HG03045 (cell line): ENCODE data around the gene CCNG2.
"Not testable (repeated sequence)": the region's sequence is repeated elsewhere in the genome, so short reads cannot be mapped to it uniquely, and the experiment has no call there.

Source experiments
- ATAC-seq: cut with Tn5 transposase; IDR thresholded peaks from one replicate; pipeline ENCODE4 v1.9.1; 2021; ENCODE audit warnings: mild to moderate bottlenecking, moderate library complexity; ENCODE audit not compliant: unreplicated experiment

Gene CCNG2

GRCh38 chr4:77156912-77157858, at the start of gene CCNG2:
CCNG2 (plus strand) TSS chr4:77157207; CDS start chr4:77158533, 1,326 bp downstream.
- ATAC-seq = peak; percentile 25

- no peak for ATAC-seq
Observed at GRCh38 chr4:77110730-77111129, 46.3 kb upstream of the CCNG2 start.

GRCh38 chr4:77113069-77113468, 43.9 kb upstream of the CCNG2 start:
- ATAC-seq = no peak

GRCh38 chr4:77117721-77118120, 39.3 kb upstream of the CCNG2 start:
- no peak for ATAC-seq

- ATAC-seq = no peak
Observed at GRCh38 chr4:77120886-77121508, 36.0 kb upstream of the CCNG2 start.

GRCh38 chr4:77121736-77122240, 35.2 kb upstream of the CCNG2 start:
- no peak for ATAC-seq

- ATAC-seq = no peak
Observed at GRCh38 chr4:77122656-77123055, 34.4 kb upstream of the CCNG2 start.

- no peak for ATAC-seq
Observed at GRCh38 chr4:77123411-77123810, 33.6 kb upstream of the CCNG2 start.

- ATAC-seq = no peak
Observed at GRCh38 chr4:77124576-77124975, 32.4 kb upstream of the CCNG2 start.

GRCh38 chr4:77125961-77126360, 31.0 kb upstream of the CCNG2 start:
- no peak for ATAC-seq

- peak; percentile 61 for ATAC-seq
Observed at GRCh38 chr4:77126809-77127208, 30.2 kb upstream of the CCNG2 start.

GRCh38 chr4:77127215-77127614, 29.8 kb upstream of the CCNG2 start:
- peak; percentile 42 for ATAC-seq

GRCh38 chr4:77127837-77128621, 29.0 kb upstream of the CCNG2 start:
- ATAC-seq = no peak

GRCh38 chr4:77132652-77133312, 24.2 kb upstream of the CCNG2 start:
- ATAC-seq = no peak

- ATAC-seq = not testable (repeated sequence)
Observed at GRCh38 chr4:77137448-77137847, 19.6 kb upstream of the CCNG2 start.

- no peak for ATAC-seq
Observed at GRCh38 chr4:77141964-77142645, 14.9 kb upstream of the CCNG2 start.

GRCh38 chr4:77142646-77143028, 14.4 kb upstream of the CCNG2 start:
- ATAC-seq = no peak

- ATAC-seq = no peak
Observed at GRCh38 chr4:77143091-77143490, 13.9 kb upstream of the CCNG2 start.

GRCh38 chr4:77145842-77146185, 11.2 kb upstream of the CCNG2 start:
- ATAC-seq = no peak
